ENCODE measurements around the gene SLC24A3.

Gene SLC24A3

GRCh38 chr20:19438488-19438887 lies 226.0 kb downstream of the SLC24A3 start:
- DNase-seq: no peak
- Histone ChIP-seq H3K14ac (ENCODE audit: low read length) (no peak overlapping the region), H3K4me1 (ENCODE audit: control insufficient read depth in 1 of 2, insufficient read depth in 2 of 2, low read length in 2 of 2) (peaks cover 9 to 13% of the 10 kb centered on the region in 2 experiments), H3K18ac (ENCODE audit: low read length) (no peak overlapping the region), H2AK5ac (ENCODE audit: low read length) (no peak overlapping the region), H2BK120ac (ENCODE audit: insufficient read depth, low read length, poor library complexity) (no peak overlapping the region), H3K27me3 (ENCODE audit: insufficient read depth, low read length) (no peaks in the 10 kb centered on the region), H2AFZ (ENCODE audit: insufficient read depth, low read length, poor library complexity) (no peak overlapping the region), H4K91ac (ENCODE audit: low read depth, low read length) (no peak overlapping the region), H3K79me1 (ENCODE audit: low read length) (peaks cover 2% of the 10 kb centered on the region), H2BK12ac (ENCODE audit: low read length) (no peak overlapping the region), H3K36me3 (ENCODE audit: control insufficient read depth in 1 of 2, insufficient read depth in 2 of 2, low read length in 2 of 2) (no peaks in the 10 kb centered on the region), H3K9ac (ENCODE audit: low read length) (no peak overlapping the region), H3K4me3 (ENCODE audit: low read depth, low read length) (no peak overlapping the region), H2BK5ac (ENCODE audit: low read depth, low read length, poor library complexity) (no peak overlapping the region), H3K9me3 (ENCODE audit: insufficient read depth, low read depth, low read length) (peaks cover 3% of the 10 kb centered on the region), H3K23ac (ENCODE audit: low read length) (no peak overlapping the region), H4K12ac (ENCODE audit: low read depth, low read length) (no peak overlapping the region), H3K4me2 (ENCODE audit: low read length) (no peak overlapping the region), H3K4ac (ENCODE audit: low read depth, low read length) (no peak overlapping the region), H3K27ac (ENCODE audit: low read depth, low read length) (no peak overlapping the region), H3K79me2 (ENCODE audit: control insufficient read depth, insufficient read depth, low read length, poor library complexity) (no peaks in the 10 kb centered on the region), H4K8ac (ENCODE audit: low read depth, low read length) (no peak overlapping the region)
- WGBS (ENCODE audit: extremely low coverage, insufficient coverage, insufficient read length): no CpG with 5 or more reads among the region's 2 CpGs

- Histone ChIP-seq H3K14ac (ENCODE audit: low read length) (no peak overlapping the region), H3K4ac (ENCODE audit: low read depth, low read length) (no peak overlapping the region), H3K4me3 (ENCODE audit: low read depth, low read length) (no peak overlapping the region), H2BK5ac (ENCODE audit: low read depth, low read length, poor library complexity) (no peak overlapping the region), H3K27ac (ENCODE audit: low read depth, low read length) (no peak overlapping the region), H4K91ac (ENCODE audit: low read depth, low read length) (no peak overlapping the region), H3K18ac (ENCODE audit: low read length) (no peak overlapping the region), H3K9ac (ENCODE audit: low read length) (no peak overlapping the region), H3K4me1 (ENCODE audit: control insufficient read depth in 1 of 2, insufficient read depth in 2 of 2, low read length in 2 of 2) (peaks cover 9 to 11% of the 10 kb centered on the region in 2 experiments), H2AFZ (ENCODE audit: insufficient read depth, low read length, poor library complexity) (no peak overlapping the region), H2BK12ac (ENCODE audit: low read length) (peak overlapping the region; percentile 45), H3K79me2 (ENCODE audit: control insufficient read depth, insufficient read depth, low read length, poor library complexity) (no peaks in the 10 kb centered on the region), H3K79me1 (ENCODE audit: low read length) (peaks cover 2% of the 10 kb centered on the region), H3K9me3 (ENCODE audit: insufficient read depth, low read depth, low read length) (peaks cover 3% of the 10 kb centered on the region), H2AK5ac (ENCODE audit: low read length) (peak overlapping the region; percentile 79), H3K23ac (ENCODE audit: low read length) (no peak overlapping the region), H4K12ac (ENCODE audit: low read depth, low read length) (no peak overlapping the region), H3K36me3 (ENCODE audit: control insufficient read depth in 1 of 2, insufficient read depth in 2 of 2, low read length in 2 of 2) (no peaks in the 10 kb centered on the region), H2BK120ac (ENCODE audit: insufficient read depth, low read length, poor library complexity) (no peak overlapping the region), H3K4me2 (ENCODE audit: low read length) (no peak overlapping the region), H4K8ac (ENCODE audit: low read depth, low read length) (no peak overlapping the region), H3K27me3 (ENCODE audit: insufficient read depth, low read length) (no peaks in the 10 kb centered on the region)
- DNase-seq: no peak
- WGBS (ENCODE audit: extremely low coverage, insufficient coverage, insufficient read length): no CpG with 5 or more reads among the region's 14 CpGs
These were observed 228.5 kb downstream of the SLC24A3 start for GRCh38 chr20:19440660-19441527.

- no peak overlapping the region for H3K4ac ChIP-seq (ENCODE audit: low read depth, low read length)
- H3K23ac ChIP-seq (ENCODE audit: low read length): no peak overlapping the region
- peaks cover 0 to 3% of the 10 kb centered on the region in 2 experiments for H3K4me1 ChIP-seq (ENCODE audit: control insufficient read depth in 1 of 2, insufficient read depth in 2 of 2, low read length in 2 of 2)
- H3K9me3 ChIP-seq (ENCODE audit: insufficient read depth, low read depth, low read length): no peaks in the 10 kb centered on the region
- H4K91ac ChIP-seq (ENCODE audit: low read depth, low read length): no peak overlapping the region
- no peak overlapping the region for H3K9ac ChIP-seq (ENCODE audit: low read length)
- H3K14ac ChIP-seq (ENCODE audit: low read length): no peak overlapping the region
- H4K8ac ChIP-seq (ENCODE audit: low read depth, low read length): no peak overlapping the region
- H3K79me2 ChIP-seq (ENCODE audit: control insufficient read depth, insufficient read depth, low read length, poor library complexity): no peaks in the 10 kb centered on the region
- no peak overlapping the region for H3K4me3 ChIP-seq (ENCODE audit: low read depth, low read length)
- H4K12ac ChIP-seq (ENCODE audit: low read depth, low read length): no peak overlapping the region
- no peaks in the 10 kb centered on the region for H3K27me3 ChIP-seq (ENCODE audit: insufficient read depth, low read length)
- H3K18ac ChIP-seq (ENCODE audit: low read length): no peak overlapping the region
- no peak overlapping the region for H2AFZ ChIP-seq (ENCODE audit: insufficient read depth, low read length, poor library complexity)
- no peak overlapping the region for H3K4me2 ChIP-seq (ENCODE audit: low read length)
- no CpG with 5 or more reads among the region's 4 CpGs for WGBS (ENCODE audit: extremely low coverage, insufficient coverage, insufficient read length)
- no peak for DNase-seq
- no peaks in the 10 kb centered on the region for H3K36me3 ChIP-seq (ENCODE audit: control insufficient read depth in 1 of 2, insufficient read depth in 2 of 2, low read length in 2 of 2)
- no peak overlapping the region for H2BK120ac ChIP-seq (ENCODE audit: insufficient read depth, low read length, poor library complexity)
- no peak overlapping the region for H2BK5ac ChIP-seq (ENCODE audit: low read depth, low read length, poor library complexity)
- no peaks in the 10 kb centered on the region for H3K79me1 ChIP-seq (ENCODE audit: low read length)
- H2AK5ac ChIP-seq (ENCODE audit: low read length): no peak overlapping the region
- no peak overlapping the region for H3K27ac ChIP-seq (ENCODE audit: low read depth, low read length)
- no peak overlapping the region for H2BK12ac ChIP-seq (ENCODE audit: low read length)
These were observed 233.8 kb downstream of the SLC24A3 start for GRCh38 chr20:19446246-19446645.

- Histone ChIP-seq H3K4me3 (ENCODE audit: low read depth, low read length) (no peak overlapping the region), H3K79me1 (ENCODE audit: low read length) (peaks cover 1% of the 10 kb centered on the region), H3K4me1 (ENCODE audit: control insufficient read depth in 1 of 2, insufficient read depth in 2 of 2, low read length in 2 of 2) (peaks cover 0 to 4% of the 10 kb centered on the region in 2 experiments), H2AFZ (ENCODE audit: insufficient read depth, low read length, poor library complexity) (no peak overlapping the region), H2BK12ac (ENCODE audit: low read length) (no peak overlapping the region), H4K8ac (ENCODE audit: low read depth, low read length) (no peak overlapping the region), H3K4me2 (ENCODE audit: low read length) (no peak overlapping the region), H2BK120ac (ENCODE audit: insufficient read depth, low read length, poor library complexity) (no peak overlapping the region), H3K14ac (ENCODE audit: low read length) (no peak overlapping the region), H3K9ac (ENCODE audit: low read length) (no peak overlapping the region), H3K36me3 (ENCODE audit: control insufficient read depth in 1 of 2, insufficient read depth in 2 of 2, low read length in 2 of 2) (no peaks in the 10 kb centered on the region), H3K27ac (ENCODE audit: low read depth, low read length) (no peak overlapping the region), H4K12ac (ENCODE audit: low read depth, low read length) (no peak overlapping the region), H2AK5ac (ENCODE audit: low read length) (no peak overlapping the region), H3K18ac (ENCODE audit: low read length) (no peak overlapping the region), H4K91ac (ENCODE audit: low read depth, low read length) (no peak overlapping the region), H3K27me3 (ENCODE audit: insufficient read depth, low read length) (no peaks in the 10 kb centered on the region), H2BK5ac (ENCODE audit: low read depth, low read length, poor library complexity) (no peak overlapping the region), H3K79me2 (ENCODE audit: control insufficient read depth, insufficient read depth, low read length, poor library complexity) (no peaks in the 10 kb centered on the region), H3K23ac (ENCODE audit: low read length) (no peak overlapping the region), H3K4ac (ENCODE audit: low read depth, low read length) (no peak overlapping the region), H3K9me3 (ENCODE audit: insufficient read depth, low read depth, low read length) (no peaks in the 10 kb centered on the region)
- DNase-seq: no peak
- no CpG with 5 or more reads among the region's 1 CpG for WGBS (ENCODE audit: extremely low coverage, insufficient coverage, insufficient read length)
These were observed 236.2 kb downstream of the SLC24A3 start for GRCh38 chr20:19448632-19449031.
